ENCODE data around the gene ZNF462.

ZNF462 gene

DNA sequence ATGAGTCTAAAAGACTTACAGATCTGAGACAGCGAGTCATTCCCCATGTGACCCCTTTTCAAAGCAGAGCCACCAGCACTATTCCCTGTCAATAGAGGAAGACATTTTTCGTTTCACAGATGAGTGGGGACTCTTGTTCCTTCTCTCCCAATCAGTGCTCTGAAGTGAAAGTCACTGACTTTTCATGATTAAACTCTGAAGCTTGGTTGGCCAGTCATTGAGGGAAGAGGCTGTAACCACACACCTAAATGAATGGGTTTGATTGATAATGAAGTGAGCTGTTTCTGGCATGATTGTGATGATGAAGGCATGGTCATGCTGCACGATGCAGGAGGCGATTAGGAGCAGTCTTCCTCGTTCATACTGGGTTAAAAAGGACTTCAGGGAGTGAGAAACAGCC, 171.9 kb downstream of the ZNF462 start:
- H3K4me3 ChIP-seq (ENCODE audit: control insufficient read depth, low read depth, low read length) = no peak overlapping the region
- no peak for DNase-seq (ENCODE audit: low read depth)
- no peak for TF ChIP-seq CTCF (conservative IDR thresholded peaks at IDR 0.05; ENCODE audit: control insufficient read depth, insufficient read depth, low read depth, low read length)

DNA sequence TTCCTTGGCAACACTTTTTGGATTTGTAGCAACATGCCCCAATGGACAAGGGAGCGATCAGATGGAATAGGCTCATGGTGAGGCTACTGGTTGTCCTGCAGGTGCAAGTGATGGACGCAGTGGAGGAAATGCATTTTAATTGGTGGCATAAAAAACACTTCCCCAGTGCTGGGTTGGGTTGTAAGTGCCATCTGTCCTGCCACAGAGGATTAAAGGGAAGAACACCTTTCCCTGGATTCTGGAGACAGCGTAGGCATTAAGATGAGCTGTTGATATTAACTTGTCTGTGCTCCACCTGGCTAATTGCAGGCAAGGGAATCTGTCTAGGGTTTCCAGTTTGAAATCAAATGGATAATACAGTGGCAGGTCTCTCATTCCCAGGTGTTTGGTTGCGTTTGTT, 173.4 kb downstream of the ZNF462 start:
- H3K4me3 ChIP-seq (ENCODE audit: control insufficient read depth, low read depth, low read length) = no peak overlapping the region
- TF ChIP-seq CTCF (conservative IDR thresholded peaks at IDR 0.05; ENCODE audit: control insufficient read depth, insufficient read depth, low read depth, low read length) = no peak
- DNase-seq (ENCODE audit: low read depth) = no peak

DNA sequence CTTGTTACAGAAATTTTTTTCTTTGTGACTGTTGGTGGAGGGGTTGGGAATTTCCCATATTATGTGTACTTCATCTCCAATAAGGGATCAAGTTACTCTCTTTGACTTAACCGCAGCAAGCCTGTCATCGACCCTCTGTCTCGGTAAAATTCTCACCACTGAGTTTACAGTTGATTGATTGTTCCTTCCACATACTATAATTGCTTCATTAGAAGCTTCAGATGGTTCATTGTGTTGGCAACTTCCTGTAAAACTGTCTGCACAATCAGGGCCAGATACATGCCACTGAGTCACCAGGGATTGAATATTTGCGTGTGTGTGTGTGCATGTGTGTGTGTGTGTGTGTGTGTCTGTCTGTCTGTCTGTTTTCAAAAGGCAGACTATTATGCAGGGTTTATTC, 176.6 kb downstream of the ZNF462 start:
- DNase-seq (ENCODE audit: low read depth) = peak; percentile 80
- no peak for TF ChIP-seq CTCF (conservative IDR thresholded peaks at IDR 0.05; ENCODE audit: control insufficient read depth, insufficient read depth, low read depth, low read length)
- no peak overlapping the region for H3K4me3 ChIP-seq (ENCODE audit: control insufficient read depth, low read depth, low read length)

GRCh38 chr9:107042606-107043005, 179.6 kb downstream of the ZNF462 start:
- no peak overlapping the region for H3K4me3 ChIP-seq (ENCODE audit: control insufficient read depth, low read depth, low read length)
- DNase-seq (ENCODE audit: low read depth) = no peak
- no peak for TF ChIP-seq CTCF (conservative IDR thresholded peaks at IDR 0.05; ENCODE audit: control insufficient read depth, insufficient read depth, low read depth, low read length)

GRCh38 chr9:107043886-107044285, 180.9 kb downstream of the ZNF462 start:
- no peak for DNase-seq (ENCODE audit: low read depth)
- no peak overlapping the region for H3K4me3 ChIP-seq (ENCODE audit: control insufficient read depth, low read depth, low read length)
- no peak for TF ChIP-seq CTCF (conservative IDR thresholded peaks at IDR 0.05; ENCODE audit: control insufficient read depth, insufficient read depth, low read depth, low read length)

DNA sequence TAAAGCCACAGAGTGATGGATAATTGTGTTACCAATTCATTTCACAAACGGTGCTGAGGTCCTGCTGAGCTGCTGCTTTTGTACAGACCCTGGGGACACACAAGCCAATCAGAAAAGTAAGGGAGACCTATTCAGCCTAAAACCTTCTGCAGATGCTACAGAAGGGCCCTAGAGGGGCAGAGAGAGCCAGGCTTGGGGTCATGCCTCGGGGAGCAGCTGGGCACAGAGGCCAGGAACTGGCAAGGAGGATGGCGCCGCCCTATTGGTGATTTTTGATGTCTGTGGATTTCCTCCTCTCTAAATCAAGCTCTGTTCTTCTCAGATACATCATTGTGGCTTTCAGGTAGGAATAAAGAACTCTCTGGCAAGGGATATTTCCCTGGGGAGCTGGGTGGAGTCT, 181.9 kb downstream of the ZNF462 start:
- no peak for DNase-seq (ENCODE audit: low read depth)
- TF ChIP-seq CTCF (conservative IDR thresholded peaks at IDR 0.05; ENCODE audit: control insufficient read depth, insufficient read depth, low read depth, low read length) = no peak
- no peak overlapping the region for H3K4me3 ChIP-seq (ENCODE audit: control insufficient read depth, low read depth, low read length)

GRCh38 chr9:107046692-107047091, 183.7 kb downstream of the ZNF462 start:
- DNase-seq (ENCODE audit: low read depth) = no peak
- no peak for TF ChIP-seq CTCF (conservative IDR thresholded peaks at IDR 0.05; ENCODE audit: control insufficient read depth, insufficient read depth, low read depth, low read length)
- no peak overlapping the region for H3K4me3 ChIP-seq (ENCODE audit: control insufficient read depth, low read depth, low read length)
